Measurements from ENCODE around the gene CA6.
"Not testable (repeated sequence)": the region's sequence is repeated elsewhere in the genome, so short reads cannot be mapped to it uniquely, and the experiment has no call there.

Gene CA6

DNA sequence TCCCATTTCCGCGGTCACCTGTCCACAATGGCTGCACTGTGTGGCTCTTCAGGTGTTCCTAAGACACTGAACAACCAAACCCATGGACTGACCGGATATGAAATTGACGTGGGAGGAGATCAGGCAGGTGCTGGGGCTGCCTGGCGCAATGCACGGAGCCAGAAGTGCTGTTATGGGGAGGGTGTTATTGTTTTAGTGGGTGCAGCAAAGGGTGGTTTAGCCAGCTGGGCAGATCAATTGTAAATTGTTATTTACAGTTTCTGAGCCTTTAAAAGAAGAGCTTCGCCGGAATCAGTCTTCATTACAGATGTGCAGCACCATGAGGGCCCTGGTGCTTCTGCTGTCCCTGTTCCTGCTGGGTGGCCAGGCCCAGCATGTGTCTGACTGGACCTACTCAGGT is at the start of gene CA6:
Gene CA6, plus strand, starts transcription at position 301 of the 400 bp plus-strand sequence. Its CDS starts 19 bp downstream, at position 320.
- no peak for DNase-seq

DNA sequence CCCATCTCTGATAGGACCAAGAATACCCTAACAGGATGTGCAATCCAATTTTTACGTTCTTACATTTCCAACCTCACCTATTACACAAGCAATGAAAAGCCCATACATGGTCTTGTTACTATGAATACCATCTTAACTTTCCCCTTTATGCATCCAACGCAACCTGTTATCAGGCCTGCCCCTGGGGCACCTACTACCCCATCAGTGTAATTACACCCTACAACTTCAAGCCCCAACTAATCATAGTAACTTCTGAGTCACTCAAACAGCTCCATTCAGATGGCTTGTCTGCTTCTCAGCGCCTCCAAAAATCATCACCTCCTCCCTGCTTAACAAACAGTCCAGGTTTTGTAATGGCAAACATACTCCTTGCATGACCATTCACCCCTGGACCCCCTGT is 48.9 kb upstream of the CA6 start:
- DNase-seq = not testable (repeated sequence)

DNA sequence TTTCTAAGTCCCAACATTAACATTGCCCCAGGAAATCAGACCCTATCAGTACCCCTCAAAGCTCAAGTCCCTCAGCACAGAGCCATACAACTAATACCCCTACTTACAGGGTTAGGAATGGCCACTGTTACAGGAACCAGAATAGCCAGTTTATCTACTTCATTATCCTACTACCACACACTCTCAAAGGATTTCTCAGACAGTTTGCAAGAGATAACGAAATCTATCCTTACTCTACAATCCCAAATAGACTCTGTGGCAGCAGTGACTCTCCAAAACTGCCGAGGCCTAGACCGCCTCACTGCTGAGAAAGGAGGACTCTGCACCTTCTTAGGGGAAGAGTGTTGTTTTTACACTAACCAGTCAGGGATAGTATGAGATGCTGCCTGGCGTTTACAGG is 48.2 kb upstream of the CA6 start:
- not testable (repeated sequence) for DNase-seq

DNA sequence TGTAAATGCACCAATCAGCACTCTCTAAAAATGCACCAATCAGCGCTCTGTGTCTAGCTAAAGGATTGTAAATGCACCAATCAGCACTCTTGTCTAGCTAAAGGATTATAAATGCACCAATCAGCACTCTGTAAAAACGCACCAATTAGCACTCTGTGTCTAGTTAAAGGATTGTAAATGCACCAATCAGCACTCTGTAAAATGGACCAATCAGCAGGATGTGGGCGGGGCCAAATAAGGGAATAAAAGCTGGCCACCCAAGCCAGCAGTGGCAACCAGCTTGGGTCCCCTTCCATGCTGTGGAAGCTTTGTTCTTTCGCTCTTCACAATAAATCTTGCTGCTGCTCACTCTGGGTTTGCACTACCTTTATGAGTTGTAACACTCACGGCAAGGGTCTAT is 47.2 kb upstream of the CA6 start:
- DNase-seq = not testable (repeated sequence)

DNA sequence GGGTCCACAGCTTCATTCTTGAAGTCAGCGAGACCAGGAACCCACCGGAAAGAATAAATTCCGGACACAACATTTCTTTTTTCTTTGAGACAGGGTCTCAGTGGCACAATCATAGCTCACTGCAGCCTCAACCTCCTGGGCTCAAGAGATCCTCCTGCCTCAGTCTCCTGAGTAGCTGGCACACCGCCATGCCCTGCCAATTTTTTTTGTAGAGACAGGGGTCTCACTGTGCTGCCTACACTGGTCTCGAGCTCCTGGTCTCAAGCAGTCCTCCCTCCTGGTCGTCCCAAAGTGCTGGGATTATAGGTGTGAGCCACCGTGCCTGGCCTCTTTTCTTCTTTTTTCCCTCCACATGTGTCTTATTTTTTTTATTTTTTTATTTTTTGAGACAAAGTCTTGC is 46.6 kb upstream of the CA6 start:
- DNase-seq = no peak

DNA sequence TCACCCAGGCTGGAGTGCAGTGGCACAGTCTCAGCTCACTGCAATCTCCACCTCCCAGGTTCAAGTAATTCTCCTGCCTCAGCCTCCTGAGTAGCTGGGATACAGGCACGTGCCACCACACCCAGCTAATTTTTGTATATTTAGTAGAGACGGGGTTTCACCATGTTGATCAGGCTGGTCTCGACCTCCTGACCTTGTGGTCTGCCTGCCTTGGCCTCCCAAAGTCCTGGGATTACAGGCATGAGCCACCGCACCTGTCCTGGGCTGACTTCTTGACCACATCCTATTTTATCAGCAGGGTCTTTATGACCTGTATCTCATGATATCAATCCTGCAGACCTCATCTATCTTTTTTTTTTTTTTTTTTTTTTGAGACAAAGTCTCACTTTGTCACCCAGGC is 45.0 kb upstream of the CA6 start:
- not testable (repeated sequence) for DNase-seq

DNA sequence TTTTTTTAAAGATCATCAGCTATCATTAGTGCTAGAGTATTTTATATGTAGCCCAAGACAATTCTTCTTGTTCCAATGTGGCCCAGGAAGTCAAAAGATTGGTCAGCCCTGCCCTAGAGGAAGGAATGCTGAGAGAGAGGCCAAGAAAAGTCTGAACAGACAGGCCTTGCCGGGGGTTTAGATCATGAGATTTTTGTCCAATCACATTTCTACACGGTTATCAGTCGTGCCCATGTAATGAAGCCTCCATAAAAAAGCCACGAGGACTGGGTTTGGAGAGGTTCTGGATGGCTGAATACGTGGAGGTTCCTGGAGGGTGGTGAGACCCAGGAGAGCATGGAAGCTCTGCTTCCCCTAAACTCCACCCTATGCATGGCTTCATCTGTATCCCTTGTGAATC is 42.9 kb upstream of the CA6 start:
- DNase-seq = no peak

DNA sequence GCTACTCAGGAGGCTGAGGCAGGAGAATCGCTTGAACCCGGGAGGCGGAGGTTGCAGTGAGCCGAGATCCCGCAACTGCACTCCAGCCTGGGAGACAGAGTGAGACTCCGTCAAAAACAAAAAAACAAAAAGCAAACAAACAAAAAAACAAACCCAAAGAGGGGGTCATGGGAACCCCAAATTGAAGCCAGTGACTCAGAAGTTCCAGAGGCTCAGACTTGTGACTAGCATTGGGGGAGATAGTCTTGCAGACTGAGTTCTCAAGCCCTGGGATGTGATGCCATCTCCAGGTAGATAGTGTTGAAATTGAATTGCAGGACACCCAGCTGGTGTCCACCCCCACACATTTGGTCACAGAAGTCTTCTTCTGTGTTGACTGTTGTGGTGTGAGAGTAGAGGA is 42.3 kb upstream of the CA6 start:
- no peak for DNase-seq

DNA sequence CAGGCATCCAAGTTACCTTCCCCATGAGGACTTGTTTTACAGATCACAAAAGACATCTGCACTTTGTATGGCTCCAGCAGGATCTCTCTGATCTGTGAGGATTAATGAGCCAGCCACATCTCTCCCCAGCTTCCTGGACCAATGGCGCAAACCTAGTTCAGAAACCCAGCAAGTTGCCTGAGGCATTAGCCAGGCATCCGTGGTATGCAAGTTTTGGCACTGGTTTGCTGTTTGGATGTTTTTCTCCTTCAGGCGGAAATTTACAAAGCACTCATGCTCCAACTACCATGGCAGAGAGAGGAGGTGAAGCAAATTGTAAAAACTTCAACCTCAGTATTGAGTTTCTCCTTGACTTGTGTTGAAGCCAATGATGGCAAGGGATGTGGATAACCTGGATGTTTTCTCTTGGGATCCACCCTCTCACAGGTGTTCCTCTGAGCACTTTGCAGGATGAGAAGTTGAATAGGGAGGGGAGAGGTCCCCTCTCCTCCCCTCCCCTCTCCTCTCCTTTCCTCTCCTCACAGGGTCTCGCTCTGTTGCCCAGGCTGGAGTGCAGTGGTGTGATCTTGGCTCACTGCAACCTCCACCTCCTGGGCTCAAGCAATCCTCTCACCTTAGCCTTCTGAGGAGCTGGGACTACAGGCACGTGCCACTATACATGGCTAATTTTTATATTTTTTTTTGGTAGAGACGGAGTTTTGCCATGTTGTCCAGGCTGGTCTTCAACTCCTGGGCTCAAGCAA is 41.6 kb upstream of the CA6 start:
- no peak for DNase-seq

DNA sequence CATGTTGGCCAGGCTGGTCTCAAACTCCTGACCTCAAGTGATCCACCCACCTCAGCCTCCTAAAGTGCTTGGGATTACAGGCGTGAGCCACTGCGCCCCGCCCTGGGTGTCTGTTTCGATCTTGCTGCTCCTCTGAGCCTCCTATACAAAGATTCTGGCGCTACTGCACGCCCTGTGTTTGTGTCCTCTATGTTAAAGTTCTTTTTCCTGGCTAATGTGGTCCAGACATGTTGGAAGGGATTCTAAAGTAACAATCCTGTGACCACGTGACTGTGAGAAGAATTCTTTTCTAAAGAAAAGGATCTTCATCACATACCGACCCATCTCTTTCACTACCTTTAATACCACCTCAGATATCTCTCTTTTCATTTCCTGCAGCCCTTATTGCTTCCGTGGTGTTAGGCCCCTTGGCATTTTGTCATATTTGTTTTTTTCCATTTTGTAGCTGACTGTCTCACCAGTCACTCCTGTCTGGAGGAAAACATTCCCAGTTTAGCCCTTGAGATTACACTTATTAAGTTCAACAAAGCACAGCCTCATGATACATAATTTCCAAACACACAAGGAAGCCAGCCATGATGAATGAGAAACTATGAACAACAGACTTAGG is 40.0 kb upstream of the CA6 start:
- DNase-seq = no peak

DNA sequence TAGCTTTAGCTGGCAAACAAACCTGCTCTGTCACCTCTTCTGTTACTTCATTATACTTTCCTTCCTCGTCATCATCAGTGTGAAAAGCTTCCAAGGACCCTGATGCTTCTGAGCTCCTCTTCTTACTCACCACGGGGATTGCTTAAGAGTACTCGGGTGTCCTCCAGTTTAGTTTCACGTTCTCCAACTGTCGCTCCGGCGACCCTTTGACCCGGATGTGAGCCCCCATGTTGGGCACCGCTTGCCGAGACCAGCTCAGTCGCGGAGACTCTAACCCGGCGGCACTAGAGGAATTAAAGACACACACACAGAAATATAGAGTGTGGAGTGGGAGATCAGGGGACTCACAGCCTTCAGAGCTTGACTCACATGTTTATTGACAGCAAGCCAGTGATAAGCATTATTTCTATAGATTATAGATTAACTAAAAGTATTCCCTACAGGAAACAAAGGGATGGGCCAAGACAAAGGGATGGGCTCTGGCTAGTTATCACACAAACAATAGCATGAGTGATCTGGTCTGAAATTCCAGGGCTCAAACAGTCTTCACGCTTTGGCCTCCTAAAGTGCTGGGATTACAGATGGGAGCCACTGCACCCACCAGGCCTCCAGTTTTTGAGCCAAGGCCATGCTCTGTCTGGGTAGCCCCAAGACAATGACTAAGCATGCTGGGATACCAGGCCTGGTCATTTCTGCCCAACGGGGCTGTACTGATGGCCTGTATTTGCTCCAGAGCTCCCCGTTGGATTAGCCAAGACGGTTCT is 37.1 kb upstream of the CA6 start:
- no peak for DNase-seq

DNA sequence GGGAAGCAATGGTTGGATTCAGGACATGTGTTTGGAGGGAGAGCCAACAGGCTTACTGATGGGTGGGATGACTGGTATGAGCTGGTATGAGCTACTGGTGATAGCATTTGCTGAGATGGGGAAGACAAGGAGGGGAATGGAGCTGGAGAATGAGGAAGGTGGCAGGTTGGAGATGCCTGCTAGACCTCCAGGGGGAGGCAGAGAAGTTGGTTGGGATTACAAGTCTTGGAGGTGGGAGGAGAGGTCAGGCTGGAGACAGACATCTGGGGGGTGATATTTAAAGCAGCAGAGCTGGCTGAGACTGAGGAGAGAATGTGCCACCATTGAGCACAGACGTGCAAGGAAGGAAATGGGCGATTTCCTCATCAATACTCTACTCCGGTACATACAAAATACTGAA is 35.3 kb upstream of the CA6 start:
- no peak for DNase-seq

DNA sequence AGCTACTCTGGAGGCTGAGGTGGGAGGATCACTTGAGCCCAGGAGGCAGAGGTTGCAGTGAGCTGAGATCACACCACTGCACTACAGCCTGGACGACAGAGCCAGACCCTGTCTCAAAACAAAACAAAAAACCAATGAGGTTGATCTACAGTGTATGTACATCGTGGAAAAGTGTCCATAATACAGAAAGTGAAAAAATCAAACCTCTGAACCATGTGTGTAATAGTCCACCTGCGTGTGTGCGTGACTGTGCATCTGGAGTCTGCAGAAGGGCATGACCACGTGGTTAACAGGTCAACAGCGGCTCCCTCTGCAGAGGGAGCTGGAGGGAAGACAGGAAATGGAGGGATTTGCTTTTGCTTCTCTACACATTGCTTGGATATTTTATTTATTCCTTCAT is 34.8 kb upstream of the CA6 start:
- no peak for DNase-seq

DNA sequence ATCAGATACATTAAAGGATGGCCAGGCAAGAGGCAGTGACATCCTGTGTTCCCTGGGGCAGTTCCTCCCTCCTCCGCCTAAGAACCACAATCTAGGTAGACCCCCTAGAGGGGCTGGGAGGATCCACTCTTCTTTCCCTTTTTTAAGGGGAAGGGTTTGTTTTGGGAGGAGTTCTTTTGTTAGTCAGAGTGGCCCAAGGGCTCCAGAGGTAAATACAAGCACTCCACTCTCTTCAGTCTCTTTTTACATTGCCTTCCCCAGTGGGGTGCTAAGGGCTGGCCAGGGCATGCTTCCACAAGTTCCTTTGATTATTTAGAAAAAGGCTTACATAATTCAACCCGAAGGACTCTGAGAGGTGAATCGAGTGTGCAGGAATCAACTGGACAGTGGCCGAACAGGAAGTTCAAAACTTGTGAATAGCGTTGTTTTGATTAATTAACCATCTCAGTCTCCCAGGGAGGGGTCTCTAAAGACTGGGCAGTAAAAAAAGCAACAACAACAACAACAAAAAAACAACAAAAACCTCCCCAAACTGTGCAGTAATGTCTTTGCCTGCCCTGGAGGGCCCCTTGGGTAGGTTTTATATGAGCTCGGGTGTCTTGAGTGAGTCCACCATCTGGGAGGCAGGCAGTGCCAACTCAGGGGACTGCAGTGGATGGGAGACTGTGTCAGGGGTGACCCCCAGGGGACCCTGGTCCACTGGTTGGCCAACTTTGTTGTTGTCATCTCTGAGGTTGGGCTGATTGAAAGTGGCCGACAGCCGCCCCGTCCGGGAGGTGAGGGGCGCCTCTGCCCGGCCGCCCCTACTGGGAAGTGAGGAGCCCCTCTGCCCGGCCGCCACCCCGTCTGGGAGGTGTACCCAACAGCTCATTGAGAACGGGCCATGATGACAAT is 34.0 kb upstream of the CA6 start:
- DNase-seq = no peak

DNA sequence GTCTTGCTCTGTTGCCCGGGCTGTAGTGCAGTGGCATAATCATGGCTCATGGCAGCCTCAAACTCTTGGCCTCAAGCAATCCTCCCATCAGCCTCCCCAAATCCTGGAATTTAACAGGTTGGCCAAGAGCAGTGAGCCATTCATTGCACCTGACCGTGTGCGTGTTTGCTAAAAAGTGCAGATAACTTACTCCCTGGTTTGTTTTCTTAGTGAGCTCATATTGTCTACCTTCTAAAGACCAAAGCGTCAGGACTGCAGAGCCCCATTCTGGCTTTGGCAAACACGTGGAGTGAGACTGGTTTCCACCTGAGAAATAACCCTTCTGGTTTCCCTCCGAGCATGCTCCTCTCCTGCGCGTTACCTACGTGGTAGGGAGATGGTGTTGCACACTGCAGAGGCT is 32.2 kb upstream of the CA6 start:
- DNase-seq = no peak

DNA sequence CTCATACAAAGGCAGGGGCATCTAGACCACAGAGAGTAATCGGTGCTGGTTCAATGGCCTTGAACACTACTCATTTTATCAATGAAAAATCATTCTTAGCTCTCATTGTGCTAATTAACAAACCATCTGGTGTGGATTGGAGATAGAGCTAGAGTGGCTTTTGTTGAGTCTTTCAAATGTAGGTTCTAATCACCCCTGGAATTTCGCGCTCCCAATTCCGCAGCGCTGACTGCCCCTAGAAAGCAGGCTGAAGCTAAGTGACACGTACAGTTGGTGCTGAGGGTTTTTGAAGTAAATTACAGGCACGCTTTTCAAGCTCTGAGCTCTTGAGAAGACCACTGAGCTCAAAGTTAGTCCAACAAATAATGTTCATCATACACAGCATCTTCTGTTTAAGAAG is 31.2 kb upstream of the CA6 start:
- DNase-seq = no peak

DNA sequence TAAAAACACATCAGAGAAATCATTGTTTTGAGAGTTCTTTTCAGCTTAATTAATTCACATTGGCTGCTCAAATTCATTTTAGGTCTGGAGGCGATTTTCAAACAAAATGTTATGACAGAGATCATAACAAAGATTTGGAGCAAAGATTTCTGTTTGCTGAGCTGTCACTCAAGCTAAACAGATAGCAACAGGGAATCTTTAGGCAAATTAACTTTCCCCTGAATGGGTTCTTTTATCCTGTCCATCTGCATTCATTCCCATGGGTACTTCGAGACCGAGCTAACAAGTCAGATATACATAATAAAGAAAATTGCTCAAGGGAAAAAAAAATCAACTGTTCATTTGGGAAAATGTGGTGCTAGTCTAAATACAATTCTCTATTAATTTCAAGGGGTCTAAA is 30.2 kb upstream of the CA6 start:
- DNase-seq = no peak

DNA sequence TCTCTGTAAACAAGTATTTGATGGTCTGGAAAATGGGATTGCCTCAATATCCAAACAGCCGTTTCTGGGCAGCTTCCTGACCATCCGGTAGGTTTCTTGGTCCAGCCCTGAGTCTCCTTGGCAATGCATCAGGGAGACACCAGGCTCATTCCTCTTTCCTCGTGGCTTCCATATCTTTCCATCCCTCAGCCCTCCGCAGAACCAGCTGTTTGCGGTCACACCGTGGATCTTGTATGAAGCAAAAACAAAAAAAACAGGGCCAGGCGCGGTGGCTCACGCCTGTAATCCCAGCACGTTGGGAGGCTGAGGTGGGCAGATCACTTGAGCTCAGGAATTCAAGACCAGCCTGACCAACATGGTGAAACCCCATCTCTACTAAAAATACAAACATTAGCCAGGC is 28.1 kb upstream of the CA6 start:
- not testable (repeated sequence) for DNase-seq

DNA sequence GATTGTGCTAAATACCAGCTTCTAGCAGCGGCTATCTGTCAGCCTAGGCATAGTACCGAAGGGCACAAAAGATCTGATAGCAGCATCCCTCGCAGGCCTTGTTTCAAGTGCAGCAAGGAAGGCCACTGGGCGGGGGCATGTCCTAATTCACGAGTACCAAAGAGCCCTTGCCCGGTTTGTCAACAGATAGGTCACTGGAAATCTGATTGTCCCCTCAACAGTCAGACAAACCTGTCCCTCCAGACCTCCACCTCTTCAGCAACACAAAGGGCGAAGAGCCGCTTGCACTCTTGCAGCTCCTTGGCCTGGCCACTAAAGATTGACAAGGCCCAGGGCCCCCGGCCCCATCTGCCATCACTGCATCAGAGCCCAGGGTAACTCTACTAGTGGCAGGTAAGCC is 22.7 kb upstream of the CA6 start:
- no peak for DNase-seq

DNA sequence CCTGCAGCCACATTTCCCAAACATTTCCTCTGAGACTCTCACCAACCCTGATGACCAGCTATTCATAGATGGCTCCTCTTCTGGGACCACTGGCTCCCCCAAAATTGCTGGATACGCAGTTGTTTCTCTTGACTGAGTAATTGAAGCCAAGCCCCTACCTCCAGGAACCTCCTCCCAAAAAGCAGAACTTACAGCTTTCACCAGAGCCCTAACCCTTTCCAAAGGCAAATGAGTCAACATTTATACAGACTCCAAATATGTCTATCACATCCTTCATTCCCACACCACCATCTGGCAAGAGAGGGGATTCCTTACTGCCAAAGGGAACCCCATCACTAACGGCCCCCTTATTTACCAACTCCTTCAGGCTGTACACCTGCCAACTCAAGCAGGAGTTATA is 20.3 kb upstream of the CA6 start:
- no peak for DNase-seq

DNA sequence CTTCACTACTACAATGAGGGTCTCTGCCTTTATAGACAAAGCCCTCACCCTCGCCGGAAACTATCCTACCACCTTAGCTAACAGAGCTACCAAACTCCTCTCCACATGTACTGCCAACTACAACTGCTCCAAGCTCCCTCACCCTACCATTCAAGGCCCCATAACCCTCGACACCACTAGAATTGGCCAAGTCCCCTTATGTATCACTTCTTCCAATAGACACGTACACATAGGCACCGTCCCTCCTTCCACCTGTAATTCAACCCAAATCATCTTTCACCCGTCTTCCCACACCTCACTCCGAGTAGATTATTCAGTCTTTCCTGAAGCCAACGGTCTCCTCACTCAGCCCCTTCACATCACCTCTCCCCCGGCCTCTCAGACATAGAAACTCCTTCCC is 19.7 kb upstream of the CA6 start:
- no peak for DNase-seq

DNA sequence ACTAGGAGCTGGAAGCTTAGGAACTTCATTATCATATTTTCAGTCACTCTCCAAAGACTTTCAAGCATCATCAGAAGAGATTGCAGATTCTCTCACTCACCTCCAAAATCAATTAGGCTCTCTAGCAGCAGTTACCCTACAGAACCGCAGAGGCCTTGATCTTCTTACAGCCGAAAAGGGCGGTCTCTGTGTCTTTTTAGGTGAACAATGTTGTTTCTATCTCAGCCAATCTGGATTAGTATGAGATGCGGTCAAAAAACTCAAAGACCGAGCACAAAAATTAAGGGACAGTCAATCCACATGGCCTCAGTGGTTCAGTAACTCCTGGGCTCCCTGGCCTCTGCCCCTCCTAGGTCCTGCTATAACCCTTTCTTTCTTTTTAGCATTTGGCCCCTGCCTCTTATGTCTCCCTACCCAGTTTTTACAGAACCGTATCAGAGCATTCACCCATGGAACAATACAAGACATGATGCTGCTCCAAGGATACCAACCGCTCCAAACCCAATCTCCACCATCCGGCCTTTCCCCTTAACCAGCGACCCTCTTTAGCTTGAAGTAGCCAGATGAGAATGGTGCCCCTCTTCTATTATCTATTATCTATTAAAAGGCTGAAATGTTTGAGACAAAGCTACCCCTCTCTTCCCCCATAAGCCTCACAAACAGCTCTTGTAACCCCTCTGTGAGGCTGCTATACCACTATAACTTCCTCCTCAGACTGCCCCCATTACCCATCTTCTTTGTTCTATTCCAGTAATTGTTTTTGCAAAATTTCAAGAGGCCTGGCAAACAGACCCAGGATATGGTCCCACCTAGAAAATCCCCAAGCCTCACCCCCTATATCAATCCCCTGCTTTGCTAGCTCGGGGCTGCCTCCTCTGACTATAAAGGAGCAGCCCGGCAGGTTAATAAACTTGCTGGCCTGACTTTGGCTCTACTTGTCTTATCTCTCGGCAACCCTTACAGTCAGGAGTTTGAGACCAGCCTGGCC is 18.7 kb upstream of the CA6 start:
- DNase-seq = no peak

Measured in midbrain (tissue), 1 donor.